ENCODE data around the gene HIBADH.
"Not testable (repeated sequence)": the region's sequence is repeated elsewhere in the genome, so short reads cannot be mapped to it uniquely, and the experiment has no call there.

HIBADH gene

DNA sequence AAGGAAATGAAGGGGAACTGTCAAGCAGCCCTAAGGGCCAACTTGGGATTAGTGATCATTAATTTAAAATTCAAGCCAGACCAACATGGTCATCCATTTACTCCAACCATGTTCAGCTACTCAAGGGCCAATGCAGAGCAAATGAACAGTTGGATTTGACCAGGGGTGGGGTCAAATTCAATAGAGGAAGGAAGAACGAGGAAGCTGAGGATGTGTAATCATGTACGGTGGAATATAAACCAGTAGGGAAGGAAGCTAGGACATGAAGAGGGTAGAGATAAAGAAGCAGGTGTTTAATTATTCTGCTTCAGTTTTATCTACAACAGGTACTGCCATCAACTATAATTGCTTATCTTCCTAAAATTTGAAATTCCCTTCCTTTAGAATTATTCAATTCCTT, 81.6 kb downstream of the HIBADH start:
- H3K4me3 ChIP-seq (ENCODE audit: low read depth, low read length): no peak overlapping the region
- ChIA-PET CTCF (interaction anchor here (0.8 to 1.5 kb wide), 4 partner anchors 370 to 402 kb away, joined by 3 to 5 read pairs (median 3); no protein-coding TSS in a partner anchor), POLR2A (no interaction called here)
- no peak for DNase-seq (ENCODE audit: low read depth, low spot score)
- TF ChIP-seq, protein P1, sequence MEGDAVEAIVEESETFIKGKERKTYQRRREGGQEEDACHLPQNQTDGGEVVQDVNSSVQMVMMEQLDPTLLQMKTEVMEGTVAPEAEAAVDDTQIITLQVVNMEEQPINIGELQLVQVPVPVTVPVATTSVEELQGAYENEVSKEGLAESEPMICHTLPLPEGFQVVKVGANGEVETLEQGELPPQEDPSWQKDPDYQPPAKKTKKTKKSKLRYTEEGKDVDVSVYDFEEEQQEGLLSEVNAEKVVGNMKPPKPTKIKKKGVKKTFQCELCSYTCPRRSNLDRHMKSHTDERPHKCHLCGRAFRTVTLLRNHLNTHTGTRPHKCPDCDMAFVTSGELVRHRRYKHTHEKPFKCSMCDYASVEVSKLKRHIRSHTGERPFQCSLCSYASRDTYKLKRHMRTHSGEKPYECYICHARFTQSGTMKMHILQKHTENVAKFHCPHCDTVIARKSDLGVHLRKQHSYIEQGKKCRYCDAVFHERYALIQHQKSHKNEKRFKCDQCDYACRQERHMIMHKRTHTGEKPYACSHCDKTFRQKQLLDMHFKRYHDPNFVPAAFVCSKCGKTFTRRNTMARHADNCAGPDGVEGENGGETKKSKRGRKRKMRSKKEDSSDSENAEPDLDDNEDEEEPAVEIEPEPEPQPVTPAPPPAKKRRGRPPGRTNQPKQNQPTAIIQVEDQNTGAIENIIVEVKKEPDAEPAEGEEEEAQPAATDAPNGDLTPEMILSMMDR (IDR thresholded peaks at IDR 0.05; ENCODE audit: insufficient read depth, low read length, missing control alignments): no peak

DNA sequence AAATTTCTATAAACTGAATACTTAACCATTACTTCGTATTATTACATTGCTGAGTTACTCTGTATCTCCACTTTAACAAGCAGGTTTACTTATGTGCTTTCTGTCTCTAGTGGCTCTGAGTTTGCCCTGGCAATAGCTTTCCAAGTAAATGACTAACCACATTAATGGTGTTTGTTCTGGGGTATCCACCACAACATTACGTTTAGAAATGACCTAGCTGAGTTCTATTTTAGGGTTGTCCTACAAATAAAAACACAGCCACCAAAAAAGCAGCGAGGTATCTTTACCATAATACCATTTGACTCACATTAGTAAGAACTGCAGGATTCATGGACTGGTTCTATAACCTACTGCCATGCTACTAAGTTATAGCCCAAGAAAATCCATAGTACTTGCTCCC, 83.1 kb downstream of the HIBADH start:
- no peak for DNase-seq (ENCODE audit: low read depth, low spot score)
- TF ChIP-seq, protein P1 (IDR thresholded peaks at IDR 0.05; ENCODE audit: insufficient read depth, low read length, missing control alignments): no peak
- CTCF ChIA-PET: interaction anchor here (1.3 kb wide), 1 partner anchor 375 kb away, joined by 3 read pairs; no protein-coding TSS in a partner anchor
- POLR2A ChIA-PET: no interaction called here
- H3K4me3 ChIP-seq (ENCODE audit: low read depth, low read length): no peak overlapping the region

DNA sequence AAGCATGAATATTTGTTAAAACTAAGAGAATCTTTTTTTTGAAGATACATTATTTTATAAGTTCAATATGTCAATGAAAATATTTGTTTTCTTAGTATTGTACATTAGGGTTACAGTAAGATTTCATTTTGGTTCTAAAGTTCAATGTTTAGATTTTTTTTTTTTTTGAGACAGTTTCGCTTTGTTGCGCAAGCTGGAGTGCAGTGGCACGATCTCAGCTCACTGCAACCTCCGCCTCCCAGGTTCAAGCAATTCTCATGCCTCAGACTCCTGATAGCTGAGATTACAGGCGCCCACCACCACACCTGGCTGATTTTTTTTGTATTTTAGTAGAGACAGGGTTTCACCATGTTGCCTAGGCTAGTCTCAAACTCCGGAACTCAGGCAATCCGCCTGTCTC, 84.5 kb downstream of the HIBADH start:
- H3K4me3 ChIP-seq (ENCODE audit: low read depth, low read length); POLR2A ChIA-PET; DNase-seq (ENCODE audit: low read depth, low spot score): not testable (repeated sequence)
- CTCF ChIA-PET: interaction anchor here (0.8 to 7.4 kb wide), 6 partner anchors 9 to 383 kb away, joined by 3 to 83 read pairs (median 19); no protein-coding TSS in a partner anchor

DNA sequence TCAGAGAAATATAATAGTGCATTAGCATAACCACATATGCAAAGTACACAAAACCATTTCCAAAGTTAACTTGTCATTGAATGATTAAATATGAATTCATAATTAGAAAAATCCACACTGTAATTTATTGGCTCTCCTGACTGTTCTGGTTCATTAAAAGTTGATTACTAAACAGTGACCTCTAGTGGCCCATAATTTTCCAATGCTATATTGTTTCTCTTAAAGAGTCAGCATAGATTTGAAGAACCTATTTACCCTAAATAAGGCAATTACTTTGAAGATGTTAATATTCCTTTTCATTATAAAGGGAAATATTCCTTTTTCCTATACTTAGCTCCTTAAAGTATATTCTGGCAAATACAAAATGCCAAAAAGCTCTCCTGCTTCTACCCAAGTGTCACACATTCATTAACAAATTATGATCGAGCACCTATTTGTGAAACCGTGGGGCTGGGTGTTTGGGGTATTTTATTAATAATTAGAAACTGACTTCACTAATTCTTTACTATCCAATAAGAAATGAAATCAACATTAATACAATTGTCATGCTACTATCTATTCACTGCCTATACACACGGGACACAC, 86.2 kb downstream of the HIBADH start:
- ChIA-PET POLR2A (no interaction called here), CTCF (interaction anchor here (0.6 to 7.4 kb wide), 21 partner anchors 8 to 393 kb away, joined by 3 to 83 read pairs (median 4); no protein-coding TSS in a partner anchor)
- DNase-seq (ENCODE audit: low read depth, low spot score): no peak
- no peak overlapping the region for H3K4me3 ChIP-seq (ENCODE audit: low read depth, low read length)
- TF ChIP-seq, protein P1 (IDR thresholded peaks at IDR 0.05; ENCODE audit: insufficient read depth, low read length, missing control alignments): peak; percentile 37

DNA sequence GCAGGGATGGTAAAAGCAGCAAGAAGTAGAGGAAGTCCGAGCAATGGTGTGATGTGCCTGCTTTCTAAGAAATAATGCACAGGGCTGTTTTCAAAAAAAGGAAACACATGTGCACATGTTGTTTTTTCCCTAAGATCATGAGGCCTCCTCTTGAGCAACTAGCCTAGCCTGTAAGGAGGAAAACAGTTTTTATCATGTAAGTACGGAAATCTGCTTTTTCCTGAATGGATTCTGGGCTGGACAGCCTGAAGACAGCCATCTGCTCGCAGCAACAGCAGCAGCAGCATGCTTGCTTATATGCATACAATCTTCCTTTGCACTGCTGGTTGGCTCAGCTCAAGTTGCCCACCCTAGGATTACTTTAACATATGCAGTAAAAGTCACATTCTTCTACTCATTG, 87.1 kb downstream of the HIBADH start:
- DNase-seq (ENCODE audit: low read depth, low spot score): no peak
- ChIA-PET CTCF (interaction anchor here (0.7 to 7.4 kb wide), 12 partner anchors 11 to 380 kb away, joined by 3 to 83 read pairs (median 4); no protein-coding TSS in a partner anchor), POLR2A (no interaction called here)
- TF ChIP-seq, protein P1 (IDR thresholded peaks at IDR 0.05; ENCODE audit: insufficient read depth, low read length, missing control alignments): no peak
- no peak overlapping the region for H3K4me3 ChIP-seq (ENCODE audit: low read depth, low read length)

DNA sequence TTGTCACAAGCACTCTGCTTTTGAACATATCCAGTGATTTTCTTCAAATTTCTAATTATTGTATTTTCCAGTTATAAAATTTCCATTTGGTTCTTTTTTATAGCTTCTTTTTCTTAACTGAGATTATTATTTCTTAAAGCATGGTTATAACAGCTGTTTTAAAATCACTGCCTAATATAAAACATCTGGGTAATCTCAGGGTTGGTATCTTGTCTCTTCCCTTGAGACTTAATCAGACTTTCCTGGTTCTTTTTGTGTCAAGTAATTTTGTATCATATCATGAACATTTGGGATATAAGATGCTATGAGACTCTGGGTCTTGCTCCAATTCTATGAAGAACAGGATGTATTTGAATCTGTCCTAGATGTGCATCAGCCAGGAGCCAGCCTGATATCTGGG, 93.6 kb downstream of the HIBADH start:
- H3K4me3 ChIP-seq (ENCODE audit: low read depth, low read length): no peak overlapping the region
- ChIA-PET POLR2A (no interaction called here), CTCF (interaction anchor here (0.8 to 1.5 kb wide), 10 partner anchors 7 to 373 kb away, joined by 3 to 7 read pairs (median 4); no protein-coding TSS in a partner anchor)
- TF ChIP-seq, protein P1 (IDR thresholded peaks at IDR 0.05; ENCODE audit: insufficient read depth, low read length, missing control alignments): no peak
- no peak for DNase-seq (ENCODE audit: low read depth, low spot score)

DNA sequence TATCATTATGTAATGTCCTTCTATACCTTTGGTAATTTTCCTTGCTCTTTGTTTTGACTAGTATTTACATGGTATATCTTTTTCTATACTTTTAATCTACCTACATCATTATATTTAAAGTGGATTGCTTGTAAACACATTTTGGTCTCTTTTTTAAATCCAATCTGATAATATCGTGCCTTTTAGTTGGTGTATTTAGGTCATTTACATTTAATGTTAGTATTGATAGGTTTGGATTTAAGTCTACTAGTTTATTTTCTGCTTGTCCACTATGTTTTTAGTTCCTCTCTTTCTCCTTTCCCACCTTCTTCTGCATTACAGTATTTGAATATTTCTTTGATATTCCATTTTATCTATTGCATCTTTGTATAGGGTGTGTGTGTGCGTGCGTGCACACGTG, 95.4 kb downstream of the HIBADH start:
- ChIA-PET CTCF (interaction anchor here (0.6 kb wide), 1 partner anchor 372 kb away, joined by 3 read pairs; no protein-coding TSS in a partner anchor), POLR2A (no interaction called here)
- no peak overlapping the region for H3K4me3 ChIP-seq (ENCODE audit: low read depth, low read length)
- TF ChIP-seq, protein P1 (IDR thresholded peaks at IDR 0.05; ENCODE audit: insufficient read depth, low read length, missing control alignments): no peak
- DNase-seq (ENCODE audit: low read depth, low spot score): no peak
